Breast epithelium (tissue), 4 donors: ENCODE data around the gene IFT27. TPM values are rescaled to one million over a fixed set of nuclear protein-coding genes. Genes with fewer than 3 reads are reported as not detected.
A peak's percentile ranks its signal among the peaks of the same experiment; 100 is the strongest.

Experiments used
- DNase-seq, 2 donors: peaks; one replicate each; pipeline ENCODE4 v3.0.0-alpha.2; 2019; ENCODE audit warnings: low spot score in 2 of 2
- H3K27ac ChIP-seq, 2 donors: fragments of 200-600 bp; sonication (generic) in 1 of 2; one replicate each; pipeline ENCODE4 v1.5.1; 2016 to 2019; ENCODE audit warnings: mild to moderate bottlenecking in 1 of 2
- H3K27me3 ChIP-seq, 2 donors: fragments of 200-600 bp; sonication (generic) in 1 of 2; one replicate each; pipeline versions ENCODE4 v1.5.1 to v1.6.0; 2017 to 2019; ENCODE audit warnings: control low read depth in 1 of 2, mild to moderate bottlenecking in 1 of 2
- H3K36me3 ChIP-seq: fragments of 200-600 bp; one replicate; pipeline ENCODE4 v1.5.1; 2019
- H3K4me1 ChIP-seq, 2 donors: fragments of 200-600 bp; sonication (generic); one replicate each; pipeline ENCODE4 v1.5.1; 2016 to 2019; ENCODE audit warnings: control low read depth in 1 of 2
- H3K4me3 ChIP-seq, 3 donors: fragments of 200-600 bp; sonication (generic); 1 replicate in 2 of 3; 2 replicates in 1 of 3; pipeline ENCODE4 v1.5.1; 2016 to 2019; ENCODE audit warnings: mild to moderate bottlenecking in 3 of 3, moderate library complexity in 2 of 3
- H3K9me3 ChIP-seq, 2 donors: fragments of 200-600 bp; sonication (generic) in 1 of 2; one replicate each; pipeline ENCODE4 v1.5.1; 2016 to 2019; ENCODE audit warnings: control low read depth in 1 of 2
- CTCF ChIP-seq, 3 donors: fragments of 450-650 bp; IDR thresholded peaks; one replicate each; pipeline ENCODE4 v1.5.1; 2016 to 2017; ENCODE audit warnings: antibody characterized with exemption in 3 of 3, mild to moderate bottlenecking in 3 of 3, moderate library complexity in 3 of 3
- POLR2A ChIP-seq: fragments of 450-650 bp; IDR thresholded peaks from one replicate; pipeline ENCODE4 v1.6.1; 2016; ENCODE audit warnings: antibody characterized with exemption, mild to moderate bottlenecking, moderate library complexity
- POLR2AphosphoS5 ChIP-seq, 3 donors: sonication (generic); formaldehyde crosslinking; IDR thresholded peaks; one replicate each; pipeline ENCODE4 v1.6.1; 2017; ENCODE audit warnings: antibody characterized with exemption in 3 of 3
- intact Hi-C: fragments of 100-400 bp; cut with DNase I; formaldehyde crosslinking; loops from one replicate; pipeline ENCODE4 v1.15.1; 2023; ENCODE audit warnings: low total_unique reads
- total RNA-seq, 3 donors: library from RNA; depleted of rRNA; stranded (reverse); fragments of >200 nt; gene quantifications; one replicate each; pipeline ENCODE4 v1.1.0, GENCODE V29; 2016

The IFT27 gene
- total RNA-seq, 3 donors from 2014 or later = 19.0 to 23.7 (median 20.6) TPM

DNA sequence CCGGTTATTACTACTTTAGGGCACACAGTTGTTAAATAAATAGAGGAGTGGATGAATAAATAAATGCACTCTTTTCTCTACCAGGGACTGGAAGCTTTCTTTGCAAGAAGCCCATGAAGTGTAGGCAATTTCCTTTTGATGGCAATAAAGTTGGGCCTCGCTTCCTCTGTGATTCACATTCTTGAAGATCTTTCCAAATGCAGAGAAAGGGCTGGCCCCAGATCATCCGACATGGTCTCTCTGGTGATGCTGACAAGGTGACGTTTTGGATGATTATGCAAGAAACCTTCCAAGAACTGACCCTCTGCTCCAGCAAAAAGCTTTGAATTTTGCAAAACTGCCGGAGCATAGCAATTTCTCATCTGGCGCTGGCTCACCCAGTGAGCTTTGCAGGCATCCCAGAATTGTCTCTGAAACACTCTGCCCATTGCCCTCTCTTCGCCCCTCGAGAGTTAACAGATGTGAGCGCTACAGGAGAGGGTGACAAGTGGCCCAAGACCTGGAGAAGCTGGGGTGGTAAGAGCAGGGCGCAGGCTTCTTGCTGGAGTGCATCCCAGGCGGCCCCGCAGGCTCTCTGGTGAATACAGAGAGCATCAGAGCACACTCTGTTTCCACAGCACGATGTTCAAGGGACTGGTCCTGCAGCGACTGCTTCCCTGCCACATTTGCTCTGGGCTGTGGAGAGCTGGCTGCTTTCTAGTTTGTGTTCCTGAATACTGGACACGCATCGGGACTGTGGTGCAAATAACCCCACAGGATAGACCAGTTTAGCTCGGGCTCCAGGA lies 11.5 kb upstream of the IFT27 start:
- Histone ChIP-seq H3K9me3 (no peaks in the 10 kb centered on the region), H3K36me3 (no peaks in the 10 kb centered on the region), H3K4me3 (no peak overlapping the region), H3K27ac (no peak overlapping the region), H3K27me3 (peaks cover 0 to 13% of the 10 kb centered on the region in 2 donors), H3K4me1 (no peaks in the 10 kb centered on the region)
- no peak for TF ChIP-seq POLR2AphosphoS5 (IDR thresholded peaks at IDR 0.05)
- no peak for TF ChIP-seq CTCF (IDR thresholded peaks at IDR 0.05)
- no peak for TF ChIP-seq POLR2A
- no peak for DNase-seq
- intact Hi-C loops = no loop called here

- H3K36me3 ChIP-seq = no peaks in the 10 kb centered on the region
- no peak for DNase-seq
- H3K4me1 ChIP-seq = no peaks in the 10 kb centered on the region
- H3K27me3 ChIP-seq = peaks cover 0 to 13% of the 10 kb centered on the region in 2 donors
- H3K27ac ChIP-seq = no peak overlapping the region
- TF ChIP-seq CTCF (IDR thresholded peaks at IDR 0.05) (no peak), POLR2A (no peak), POLR2AphosphoS5 (IDR thresholded peaks at IDR 0.05) (no peak)
- no peaks in the 10 kb centered on the region for H3K9me3 ChIP-seq
- intact Hi-C loops = no loop called here
- H3K4me3 ChIP-seq = no peak overlapping the region
Observed at GRCh38 chr22:36783743-36784142, 7.8 kb upstream of the IFT27 start.

- H3K9me3 ChIP-seq = no peaks in the 10 kb centered on the region
- H3K4me3 ChIP-seq = no peak overlapping the region
- no peaks in the 10 kb centered on the region for H3K36me3 ChIP-seq
- intact Hi-C loops = no loop called here
- DNase-seq = peak; percentile 69 to 81
- H3K27me3 ChIP-seq = peaks cover 0 to 13% of the 10 kb centered on the region in 2 donors
- H3K27ac ChIP-seq = peak overlapping the region in 1 of 2 donors; percentile 58
- no peaks in the 10 kb centered on the region for H3K4me1 ChIP-seq
- TF ChIP-seq POLR2A (no peak), CTCF (IDR thresholded peaks at IDR 0.05) (peak; percentile 78 to 92 (median 87)), POLR2AphosphoS5 (IDR thresholded peaks at IDR 0.05) (peak in 1 of 3 donors; percentile 29)
Observed at GRCh38 chr22:36781656-36782627, 6.0 kb upstream of the IFT27 start.

DNA sequence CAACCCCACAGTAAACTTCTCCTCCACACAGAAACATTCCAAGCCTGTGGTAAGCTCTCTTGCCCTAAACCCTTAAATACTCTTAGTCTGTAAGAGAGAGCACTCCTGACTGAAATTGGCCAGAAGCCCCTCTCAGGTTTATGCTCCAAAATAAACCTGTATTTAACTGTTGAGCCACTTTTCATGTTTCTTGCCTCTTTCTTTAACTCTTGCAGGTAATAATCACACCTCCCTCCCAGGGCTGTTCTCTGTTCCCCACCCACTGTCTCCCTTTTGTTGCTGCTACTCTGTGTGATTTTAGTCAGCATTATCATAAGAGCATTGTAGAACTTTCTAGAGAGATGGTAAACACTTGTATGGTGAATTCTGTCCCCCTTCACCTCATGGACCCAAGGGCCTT lies 2.1 kb upstream of the IFT27 start:
- DNase-seq = no peak
- Histone ChIP-seq H3K4me1 (peaks cover 0 to 6% of the 10 kb centered on the region in 2 donors), H3K27ac (no peak overlapping the region), H3K9me3 (no peaks in the 10 kb centered on the region), H3K36me3 (no peaks in the 10 kb centered on the region), H3K4me3 (no peak overlapping the region), H3K27me3 (no peaks in the 10 kb centered on the region)
- no peak for TF ChIP-seq POLR2A
- TF ChIP-seq POLR2AphosphoS5 (IDR thresholded peaks at IDR 0.05) = no peak
- no peak for TF ChIP-seq CTCF (IDR thresholded peaks at IDR 0.05)
- intact Hi-C loops = no loop called here
